Activated CD4-positive, alpha-beta T cell treated with anti-CD3 and anti-CD28 coated beads for 36 hours (primary cell): ENCODE results near the gene TGFBRAP1. TPM values are rescaled to one million over a fixed set of nuclear protein-coding genes. Genes with fewer than 3 reads are reported as not detected.

ENCODE experiments used
- ATAC-seq: fragments of 200-7000 bp; cut with Tn5 transposase; one replicate; pipeline ENCODE4 v1.10.0; 2021; ENCODE audit warnings: mild to moderate bottlenecking, moderate library complexity
- CTCF ChIA-PET: fragments of 350-600 bp; sonication (Branson Sonifier 250); formaldehyde crosslinking; loops from one replicate; lab custom pipeline; 2021; ENCODE audit warnings: antibody characterized with exemption; lab: Charles Lee
- POLR2A ChIA-PET: fragments of 350-600 bp; sonication (Branson Sonifier 250); formaldehyde crosslinking; loops from one replicate; lab custom pipeline; 2021; ENCODE audit warnings: antibody characterized with exemption, inconsistent platforms; lab: Charles Lee
- DNase-seq: peaks from one replicate; pipeline ENCODE4 v3.0.0-alpha.2; 2020
- H3K27ac Mint-ChIP-seq: one replicate; pipeline ENCODE4 v1.8.0; 2021; ENCODE audit warnings: mixed read lengths
- H3K27me3 Mint-ChIP-seq: one replicate; pipeline ENCODE4 v1.8.0; 2021; ENCODE audit warnings: mixed read lengths
- H3K36me3 Mint-ChIP-seq: one replicate; pipeline ENCODE4 v1.8.0; 2021; ENCODE audit warnings: low read depth, mixed read lengths
- H3K4me1 Mint-ChIP-seq: one replicate; pipeline ENCODE4 v1.8.0; 2021; ENCODE audit warnings: mixed read lengths
- H3K4me3 Mint-ChIP-seq: one replicate; pipeline ENCODE4 v1.8.0; 2021; ENCODE audit warnings: mild to moderate bottlenecking, moderate library complexity, mixed read lengths
- H3K9me3 Mint-ChIP-seq: one replicate; pipeline ENCODE4 v1.8.0; 2021; ENCODE audit warnings: low read depth, mixed read lengths
- intact Hi-C, 2 experiments: fragments of 100-400 bp; cut with DNase I in 1 of 2; cut with micrococcal nuclease in 1 of 2; formaldehyde crosslinking; loops; one replicate each; pipeline versions ENCODE4 v1.14.2 to v1.15.1; 2022 to 2024; cut with DNase I, micrococcal nuclease
- total RNA-seq, 2 experiments: library from RNA; stranded (reverse); gene quantifications; one replicate each; pipeline ENCODE4 v1.2.3, GENCODE V29; 2021

The TGFBRAP1 gene
- total RNA-seq, 2 experiments from 2014 or later = 20.0 to 20.6 TPM

- Mint-ChIP-seq H3K4me3 (no peak overlapping the region), H3K9me3 (no peaks in the 10 kb centered on the region), H3K4me1 (peaks cover 10% of the 10 kb centered on the region), H3K36me3 (no peaks in the 10 kb centered on the region), H3K27me3 (no peaks in the 10 kb centered on the region), H3K27ac (no peak overlapping the region)
- intact Hi-C loops = no loop called here
- DNase-seq (no peak), ATAC-seq (no peak)
- ChIA-PET CTCF (interaction anchor here (0.6 to 4.1 kb wide), 4 partner anchors 24 to 174 kb away, joined by 3 to 45 read pairs (median 5); no protein-coding TSS in a partner anchor), POLR2A (no interaction called here)
Measured at GRCh38 chr2:105371156-105371555, 41.6 kb upstream of the TGFBRAP1 start.

- DNase-seq (peak; percentile 95), ATAC-seq (peak; percentile 99)
- no peaks in the 10 kb centered on the region for H3K9me3 Mint-ChIP-seq
- no peak overlapping the region for H3K4me3 Mint-ChIP-seq
- ChIA-PET POLR2A (no interaction called here), CTCF (interaction anchor here (0.7 to 4.1 kb wide), 17 partner anchors 19 to 471 kb away, joined by 3 to 45 read pairs (median 4); no protein-coding TSS in a partner anchor)
- intact Hi-C loops = loop anchor here (1.0 to 10.0 kb wide), 5 partner anchors 28 to 715 kb away; no protein-coding TSS in a partner anchor
- H3K36me3 Mint-ChIP-seq = no peaks in the 10 kb centered on the region
- no peaks in the 10 kb centered on the region for H3K27me3 Mint-ChIP-seq
- peaks cover 10% of the 10 kb centered on the region for H3K4me1 Mint-ChIP-seq
- H3K27ac Mint-ChIP-seq = no peak overlapping the region
Measured at GRCh38 chr2:105369777-105370690, 40.5 kb upstream of the TGFBRAP1 start.

- no peak overlapping the region for H3K27ac Mint-ChIP-seq
- no peaks in the 10 kb centered on the region for H3K27me3 Mint-ChIP-seq
- H3K4me3 Mint-ChIP-seq = no peak overlapping the region
- ATAC-seq (no peak), DNase-seq (no peak)
- CTCF ChIA-PET = interaction anchor here (0.7 to 4.1 kb wide), 18 partner anchors 9 to 472 kb away, joined by 3 to 45 read pairs (median 4); no protein-coding TSS in a partner anchor
- no peaks in the 10 kb centered on the region for H3K9me3 Mint-ChIP-seq
- H3K36me3 Mint-ChIP-seq = no peaks in the 10 kb centered on the region
- POLR2A ChIA-PET = no interaction called here
- peaks cover 8% of the 10 kb centered on the region for H3K4me1 Mint-ChIP-seq
- intact Hi-C loops = loop anchor here (1.0 to 10.0 kb wide), 3 partner anchors 152 to 716 kb away; no protein-coding TSS in a partner anchor
Measured at GRCh38 chr2:105368759-105369408, 39.3 kb upstream of the TGFBRAP1 start.

DNA sequence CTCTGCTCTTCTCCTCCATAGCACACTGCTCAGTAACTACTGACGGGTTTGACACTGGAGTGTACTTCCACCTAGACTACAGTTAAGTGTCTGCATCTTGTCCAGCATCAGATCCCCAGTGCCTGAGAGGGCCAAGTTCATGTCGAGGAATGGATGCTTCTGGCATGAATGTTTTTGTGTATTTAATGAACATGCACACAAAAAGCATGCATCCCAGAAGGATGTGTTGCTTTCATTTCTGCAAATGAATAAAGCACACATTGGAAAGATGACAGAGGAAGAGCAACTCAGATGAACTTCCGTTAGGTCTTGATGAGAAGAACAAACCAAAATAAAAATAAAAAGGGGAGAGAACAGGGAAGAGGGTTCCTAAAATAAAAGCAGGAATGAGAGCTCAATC, 35.7 kb upstream of the TGFBRAP1 start:
- intact Hi-C loops = loop anchor here in 1 of 2 experiments (5.0 to 10.0 kb wide), 2 partner anchors 607 to 720 kb away; no protein-coding TSS in a partner anchor
- no peak overlapping the region for H3K4me3 Mint-ChIP-seq
- ATAC-seq (no peak), DNase-seq (no peak)
- H3K36me3 Mint-ChIP-seq = peaks cover 12% of the 10 kb centered on the region
- ChIA-PET CTCF (interaction anchor here (0.6 to 1.0 kb wide), 3 partner anchors 16 to 757 kb away, joined by 3 to 4 read pairs (median 3); no protein-coding TSS in a partner anchor), POLR2A (no interaction called here)
- H3K27me3 Mint-ChIP-seq = no peaks in the 10 kb centered on the region
- H3K9me3 Mint-ChIP-seq = no peaks in the 10 kb centered on the region
- H3K27ac Mint-ChIP-seq = no peak overlapping the region
- H3K4me1 Mint-ChIP-seq = peaks cover 31% of the 10 kb centered on the region

DNA sequence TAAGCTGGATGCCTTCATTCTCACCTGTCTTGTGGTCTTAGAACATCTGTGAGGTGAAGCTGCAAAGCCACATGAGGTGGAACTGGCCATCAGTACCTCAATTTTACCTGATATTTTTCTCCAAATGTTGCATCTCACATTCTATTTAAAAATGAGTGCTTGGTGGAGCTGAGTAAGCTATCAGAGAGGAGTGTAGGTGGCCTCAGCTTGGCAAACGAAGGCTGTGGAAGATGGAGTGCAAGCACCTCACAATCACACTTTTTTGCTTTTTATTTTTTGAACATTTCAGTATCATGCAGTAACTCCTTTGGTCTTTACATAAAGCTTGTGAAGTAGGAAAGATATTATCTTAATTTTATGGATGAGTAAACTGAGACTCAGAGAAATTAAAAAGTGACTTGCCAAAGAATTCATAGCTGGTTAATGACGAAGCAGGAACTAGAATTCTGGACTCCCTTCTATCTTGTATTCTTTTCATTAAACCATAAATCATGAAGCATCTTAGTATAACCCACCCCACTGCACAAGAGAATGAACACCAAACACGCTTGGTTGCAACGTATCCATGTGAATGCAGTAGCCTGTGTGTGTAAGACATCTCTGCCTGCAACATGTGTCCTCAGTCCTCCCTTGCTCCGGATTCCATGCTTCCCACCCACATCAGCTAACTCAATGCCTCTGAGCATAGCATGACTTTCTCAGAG, 35.1 kb upstream of the TGFBRAP1 start:
- ChIA-PET POLR2A (no interaction called here), CTCF (interaction anchor here (0.6 to 1.7 kb wide), 5 partner anchors 16 to 758 kb away, joined by 3 to 6 read pairs (median 3); no protein-coding TSS in a partner anchor)
- Mint-ChIP-seq H3K4me1 (peaks cover 28% of the 10 kb centered on the region), H3K27ac (no peak overlapping the region), H3K27me3 (no peaks in the 10 kb centered on the region), H3K9me3 (no peaks in the 10 kb centered on the region), H3K4me3 (no peak overlapping the region), H3K36me3 (peaks cover 14% of the 10 kb centered on the region)
- DNase-seq (no peak), ATAC-seq (no peak)
- intact Hi-C loops = loop anchor here in 1 of 2 experiments (5.0 to 10.0 kb wide), 2 partner anchors 608 to 720 kb away; no protein-coding TSS in a partner anchor

DNA sequence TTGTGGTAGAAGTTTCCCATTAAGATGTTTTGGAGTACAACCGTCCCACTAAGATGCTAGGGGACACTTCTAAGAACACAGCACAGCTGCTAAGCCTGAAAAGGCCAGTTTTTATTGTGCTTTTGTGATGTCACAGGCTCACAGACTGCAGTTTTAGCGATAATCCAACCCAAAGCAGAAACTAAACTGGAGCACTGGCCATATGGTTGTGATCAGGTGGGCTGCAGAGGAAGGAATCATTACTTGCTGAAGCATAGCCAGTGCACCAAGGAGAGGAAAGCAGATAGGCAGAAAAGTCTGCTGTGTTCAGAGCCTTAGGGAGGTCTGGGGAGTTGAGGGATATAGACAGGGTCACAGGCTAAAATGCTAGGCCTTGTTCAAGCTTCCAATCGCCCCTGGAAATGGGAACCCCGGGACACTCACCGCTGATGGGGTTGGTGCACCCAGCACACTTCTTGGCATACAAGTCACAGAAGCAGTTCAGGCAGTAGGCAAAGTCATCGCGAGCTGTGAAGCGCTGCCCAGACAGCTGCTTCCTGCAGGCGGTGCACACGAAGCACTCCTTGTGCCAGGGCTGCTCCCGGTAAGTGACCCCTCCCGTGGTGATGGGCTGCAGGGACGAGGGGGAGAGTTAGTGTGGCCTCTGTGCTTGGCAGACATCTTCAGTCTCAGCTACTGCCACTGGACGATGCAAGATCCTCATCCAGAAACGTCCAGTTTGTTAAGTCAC, 33.5 kb upstream of the TGFBRAP1 start:
- Mint-ChIP-seq H3K4me1 (peaks cover 29% of the 10 kb centered on the region), H3K36me3 (peaks cover 21% of the 10 kb centered on the region), H3K9me3 (no peaks in the 10 kb centered on the region), H3K4me3 (no peak overlapping the region), H3K27ac (no peak overlapping the region), H3K27me3 (no peaks in the 10 kb centered on the region)
- POLR2A ChIA-PET = no interaction called here
- CTCF ChIA-PET = interaction anchor here (0.6 to 1.7 kb wide), 5 partner anchors 16 to 727 kb away, joined by 3 to 6 read pairs (median 3); no protein-coding TSS in a partner anchor
- ATAC-seq = peak; percentile 58
- intact Hi-C loops = loop anchor here in 1 of 2 experiments (10.0 kb wide), 1 partner anchor 722 kb away; no protein-coding TSS in a partner anchor
- DNase-seq = peak; percentile 20

DNA sequence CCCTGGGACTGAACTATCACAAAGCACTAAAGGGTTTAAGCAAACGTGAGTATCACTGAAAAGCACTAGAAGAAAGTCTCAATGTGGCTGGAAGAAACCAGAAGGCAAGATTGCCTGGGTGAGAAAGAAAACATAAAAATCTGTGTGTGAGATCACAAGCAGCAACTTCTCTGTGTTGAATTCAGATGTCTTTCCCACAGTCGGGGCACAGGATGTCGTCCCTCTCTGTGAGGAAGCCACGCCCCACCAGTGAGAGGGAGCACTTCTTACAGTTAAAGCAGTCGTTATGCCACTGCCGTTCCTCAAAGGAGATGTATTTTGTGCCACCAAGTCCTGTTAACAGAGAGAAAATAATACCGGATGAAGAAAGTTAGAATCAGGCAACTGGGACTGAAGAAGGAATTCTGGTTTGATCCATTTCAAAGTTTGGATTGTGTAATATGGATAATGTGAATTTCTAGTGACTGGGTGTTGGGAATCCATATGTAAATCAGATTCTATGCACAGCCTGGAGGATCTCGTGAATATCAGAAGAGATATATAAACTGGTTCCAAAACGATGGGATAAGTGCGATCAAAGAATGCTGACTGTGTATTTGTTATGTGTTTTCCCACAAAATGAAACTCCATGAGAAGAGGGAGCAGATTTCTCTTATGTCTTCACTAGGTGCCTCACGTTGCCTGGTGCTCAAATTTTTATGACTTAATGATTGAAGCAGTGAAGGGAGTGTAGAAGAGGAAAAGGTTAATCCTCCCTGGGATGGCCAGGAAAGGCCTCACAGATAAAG, 31.8 kb upstream of the TGFBRAP1 start:
- peaks cover 33% of the 10 kb centered on the region for H3K36me3 Mint-ChIP-seq
- H3K4me1 Mint-ChIP-seq = peaks cover 29% of the 10 kb centered on the region
- intact Hi-C loops = loop anchor here in 1 of 2 experiments (10.0 kb wide), 1 partner anchor 724 kb away; no protein-coding TSS in a partner anchor
- peaks cover 4% of the 10 kb centered on the region for H3K9me3 Mint-ChIP-seq
- peak overlapping the region; percentile 40 for H3K27ac Mint-ChIP-seq
- ATAC-seq (peak; percentile 73), DNase-seq (peak; percentile 59)
- H3K4me3 Mint-ChIP-seq = no peak overlapping the region
- ChIA-PET CTCF (no interaction called here), POLR2A (no interaction called here)
- H3K27me3 Mint-ChIP-seq = no peaks in the 10 kb centered on the region

DNA sequence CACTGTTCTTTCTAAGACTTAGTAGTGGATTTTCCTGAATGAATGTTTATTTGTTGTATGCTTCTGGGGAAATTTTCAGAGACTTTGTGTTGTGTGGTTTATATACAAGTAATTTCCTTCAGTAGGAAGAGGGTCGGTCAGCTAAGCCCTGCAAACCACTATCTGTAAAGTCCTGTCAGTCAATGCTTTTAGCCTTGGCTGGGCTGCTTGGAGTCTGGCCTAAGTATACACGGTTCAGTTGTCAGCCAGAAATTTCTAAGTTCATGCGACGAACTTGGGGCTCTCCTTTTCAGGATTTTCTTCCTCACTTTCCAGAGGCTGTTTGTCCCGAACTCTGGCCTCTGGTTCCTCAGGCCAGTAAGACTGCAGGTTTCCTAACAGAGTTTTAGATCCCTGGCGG, 29.1 kb upstream of the TGFBRAP1 start:
- POLR2A ChIA-PET = no interaction called here
- intact Hi-C loops = no loop called here
- peaks cover 52% of the 10 kb centered on the region for H3K36me3 Mint-ChIP-seq

DNA sequence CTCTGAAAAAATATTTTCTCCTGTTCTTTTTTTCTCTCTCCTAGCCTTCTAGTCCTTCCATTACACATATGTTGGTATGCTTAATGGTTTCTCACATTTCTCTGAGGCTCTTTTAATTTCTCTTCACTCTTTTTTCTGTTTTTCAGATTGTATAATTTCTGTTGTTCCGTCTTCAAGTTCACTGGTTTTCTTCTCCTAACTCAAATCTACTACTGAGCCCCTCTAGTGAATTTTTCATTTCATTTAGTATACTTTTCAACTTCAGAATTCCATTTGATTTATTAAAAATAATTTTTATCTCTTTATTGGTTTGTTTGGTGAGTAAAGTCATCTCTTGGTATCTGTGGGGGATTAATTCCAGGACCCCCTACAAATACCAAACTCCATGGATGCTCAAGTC, 27.6 kb upstream of the TGFBRAP1 start:
- H3K9me3 Mint-ChIP-seq = peaks cover 8% of the 10 kb centered on the region
- POLR2A ChIA-PET = no interaction called here

More for the DNA sequence above, 29.1 kb upstream of the TGFBRAP1 start:
- CTCF ChIA-PET = no interaction called here
- peaks cover 8% of the 10 kb centered on the region for H3K9me3 Mint-ChIP-seq
- peaks cover 28% of the 10 kb centered on the region for H3K4me1 Mint-ChIP-seq
- no peaks in the 10 kb centered on the region for H3K27me3 Mint-ChIP-seq
- DNase-seq (no peak), ATAC-seq (no peak)
- H3K4me3 Mint-ChIP-seq = no peak overlapping the region
- no peak overlapping the region for H3K27ac Mint-ChIP-seq

More for the DNA sequence above, 27.6 kb upstream of the TGFBRAP1 start:
- intact Hi-C loops = no loop called here
- H3K36me3 Mint-ChIP-seq = peaks cover 64% of the 10 kb centered on the region
- peaks cover 17% of the 10 kb centered on the region for H3K4me1 Mint-ChIP-seq
- CTCF ChIA-PET = interaction anchor here (0.7 to 0.8 kb wide), 2 partner anchors 16 to 162 kb away, joined by 3 read pairs; no protein-coding TSS in a partner anchor
- no peak for DNase-seq
- H3K27me3 Mint-ChIP-seq = no peaks in the 10 kb centered on the region
- no peak overlapping the region for H3K4me3 Mint-ChIP-seq
- no peak overlapping the region for H3K27ac Mint-ChIP-seq
- no peak for ATAC-seq
